Thyroid gland (tissue), 4 donors: ENCODE measurements around the gene ARPC4. TPM values are rescaled to one million over a fixed set of nuclear protein-coding genes. Genes with fewer than 3 reads are reported as not detected.

Experiments used
- DNase-seq, 2 donors: peaks; one replicate each; pipeline ENCODE4 v3.0.0-alpha.2; 2019
- H3K27ac ChIP-seq, 3 donors: fragments of 200-600 bp; sonication (generic); 1 replicate in 2 of 3; 2 replicates in 1 of 3; pipeline ENCODE4 v1.5.1; 2016 to 2019; ENCODE audit warnings: mild to moderate bottlenecking in 1 of 3, moderate library complexity in 1 of 3
- H3K27me3 ChIP-seq: fragments of 200-600 bp; sonication (generic); one replicate; pipeline ENCODE4 v1.5.1; 2019
- H3K36me3 ChIP-seq, 2 donors: fragments of 200-600 bp; sonication (generic); one replicate each; pipeline ENCODE4 v1.5.1; 2016 to 2019
- H3K4me1 ChIP-seq, 2 donors: fragments of 200-600 bp; sonication (generic); one replicate each; pipeline ENCODE4 v1.5.1; 2017 to 2019
- H3K4me3 ChIP-seq, 3 donors: fragments of 200-600 bp; sonication (generic); replicated peaks in 1 of 3; 1 replicate in 2 of 3; 2 replicates in 1 of 3; pipeline ENCODE4 v1.5.1; 2016; ENCODE audit warnings: mild to moderate bottlenecking in 1 of 3
- H3K9me3 ChIP-seq: fragments of 200-600 bp; sonication (generic); one replicate; pipeline ENCODE4 v1.5.1; 2017
- POLR2A ChIP-seq, 2 donors: fragments of 450-650 bp; IDR thresholded peaks; one replicate each; pipeline ENCODE4 v1.6.1; 2017; ENCODE audit warnings: antibody characterized with exemption in 2 of 2, mild to moderate bottlenecking in 2 of 2, moderate library complexity in 1 of 2
- whole genome bisulfite sequencing, 2 donors: methylation state at CpG; one replicate each; pipeline ENCODE4 v1.1.5; 2017; 5-methylcytosine and 5-hydroxymethylcytosine counted together
- intact Hi-C: fragments of 100-400 bp; cut with DNase I; formaldehyde crosslinking; loops from one replicate; pipeline ENCODE4 v1.15.1; 2023
- total RNA-seq, 4 donors: library from RNA; depleted of rRNA; stranded (reverse); fragments of >200 nt; gene quantifications; one replicate each; pipeline ENCODE4 v1.2.3, GENCODE V29; 2016
- TF ChIP-seq, protein P1 (sequence below), 6 experiments: fragments of 200-600 bp in 3 of 6; fragments of 450-650 bp in 3 of 6; sonication (generic) in 3 of 6; IDR thresholded peaks; one replicate each; pipeline ENCODE4 v1.5.1; 2016 to 2019; ENCODE audit warnings: antibody characterized with exemption in 6 of 6, mild to moderate bottlenecking in 2 of 6, inconsistent platforms in 1 of 6, moderate library complexity in 1 of 6

The ARPC4 gene
- total RNA-seq, 4 donors from 2014 or later = 155 to 232 (median 187) TPM

GRCh38 chr3:9762871-9763270 lies 30.0 kb upstream of the ARPC4 start:
- intact Hi-C loops = no loop called here
- Histone ChIP-seq H3K4me1 (peaks cover 6 to 19% of the 10 kb centered on the region in 2 donors), H3K4me3 (no peak overlapping the region), H3K27me3 (no peaks in the 10 kb centered on the region), H3K36me3 (peaks cover 10 to 18% of the 10 kb centered on the region in 2 donors), H3K27ac (no peak overlapping the region), H3K9me3 (no peaks in the 10 kb centered on the region)
- 89 to 90% methylated on average over 7 to 8 of the region's 8 CpGs for WGBS, 2 donors
- no peak for DNase-seq
- TF ChIP-seq, protein P1, sequence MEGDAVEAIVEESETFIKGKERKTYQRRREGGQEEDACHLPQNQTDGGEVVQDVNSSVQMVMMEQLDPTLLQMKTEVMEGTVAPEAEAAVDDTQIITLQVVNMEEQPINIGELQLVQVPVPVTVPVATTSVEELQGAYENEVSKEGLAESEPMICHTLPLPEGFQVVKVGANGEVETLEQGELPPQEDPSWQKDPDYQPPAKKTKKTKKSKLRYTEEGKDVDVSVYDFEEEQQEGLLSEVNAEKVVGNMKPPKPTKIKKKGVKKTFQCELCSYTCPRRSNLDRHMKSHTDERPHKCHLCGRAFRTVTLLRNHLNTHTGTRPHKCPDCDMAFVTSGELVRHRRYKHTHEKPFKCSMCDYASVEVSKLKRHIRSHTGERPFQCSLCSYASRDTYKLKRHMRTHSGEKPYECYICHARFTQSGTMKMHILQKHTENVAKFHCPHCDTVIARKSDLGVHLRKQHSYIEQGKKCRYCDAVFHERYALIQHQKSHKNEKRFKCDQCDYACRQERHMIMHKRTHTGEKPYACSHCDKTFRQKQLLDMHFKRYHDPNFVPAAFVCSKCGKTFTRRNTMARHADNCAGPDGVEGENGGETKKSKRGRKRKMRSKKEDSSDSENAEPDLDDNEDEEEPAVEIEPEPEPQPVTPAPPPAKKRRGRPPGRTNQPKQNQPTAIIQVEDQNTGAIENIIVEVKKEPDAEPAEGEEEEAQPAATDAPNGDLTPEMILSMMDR (IDR thresholded peaks at IDR 0.05) = no peak
- TF ChIP-seq POLR2A (IDR thresholded peaks at IDR 0.05) = no peak

DNA sequence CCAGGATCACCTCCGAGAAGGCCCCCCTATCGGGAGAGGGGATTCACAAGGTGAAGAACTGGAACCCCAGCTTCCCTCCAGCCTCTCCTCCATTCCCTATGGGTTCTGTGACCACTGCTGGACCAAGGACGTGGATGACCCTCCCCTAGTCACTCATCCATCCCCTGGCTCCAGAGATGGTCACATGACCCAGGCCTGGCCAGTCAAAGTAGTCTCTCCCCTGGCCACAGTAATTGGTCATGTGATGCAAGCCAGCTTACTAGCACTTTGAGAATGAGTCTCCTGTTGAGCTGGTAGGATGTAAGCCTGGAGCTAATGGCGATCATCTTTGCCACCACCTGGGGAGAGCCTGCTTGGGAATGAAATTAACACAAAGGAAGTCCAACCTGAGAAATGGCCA lies 27.0 kb upstream of the ARPC4 start:
- no peak overlapping the region for H3K4me3 ChIP-seq
- no peaks in the 10 kb centered on the region for H3K36me3 ChIP-seq
- peak; percentile 18 to 25 for DNase-seq
- 76 to 80% methylated on average over 4 of the region's 4 CpGs for WGBS, 2 donors
- TF ChIP-seq, protein P1 (IDR thresholded peaks at IDR 0.05) = no peak
- TF ChIP-seq POLR2A (IDR thresholded peaks at IDR 0.05) = no peak
- H3K4me1 ChIP-seq = peaks cover 22 to 45% of the 10 kb centered on the region in 2 donors
- H3K27me3 ChIP-seq = no peaks in the 10 kb centered on the region
- no peaks in the 10 kb centered on the region for H3K9me3 ChIP-seq
- intact Hi-C loops = no loop called here
- no peak overlapping the region for H3K27ac ChIP-seq

DNA sequence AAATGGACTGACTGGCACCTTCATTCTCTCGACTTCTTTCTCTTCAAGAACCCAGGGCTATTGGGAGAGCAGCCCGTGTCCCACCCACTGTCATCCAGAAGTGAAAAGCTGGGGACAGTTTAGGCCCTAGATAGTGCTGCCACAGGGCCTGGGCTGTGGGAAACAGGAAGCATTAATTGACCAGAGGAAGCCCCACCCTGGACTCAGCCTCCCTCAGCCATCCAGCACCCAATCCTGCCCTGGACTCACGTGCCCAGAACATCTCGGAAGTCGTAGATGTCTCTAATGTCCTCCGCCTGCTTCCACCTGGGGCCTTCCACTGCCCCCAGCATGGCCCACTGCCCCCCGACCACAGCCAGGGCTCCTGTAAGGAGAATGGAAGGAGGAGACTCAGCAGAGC lies 25.5 kb upstream of the ARPC4 start:
- intact Hi-C loops = no loop called here
- no peaks in the 10 kb centered on the region for H3K36me3 ChIP-seq
- TF ChIP-seq POLR2A (IDR thresholded peaks at IDR 0.05) = no peak
- TF ChIP-seq, protein P1 (IDR thresholded peaks at IDR 0.05) = no peak
- no peaks in the 10 kb centered on the region for H3K9me3 ChIP-seq
- 86 to 89% methylated on average over 7 of the region's 7 CpGs for WGBS, 2 donors
- DNase-seq = peak in 1 of 2 donors; percentile 8
- no peak overlapping the region for H3K4me3 ChIP-seq
- no peaks in the 10 kb centered on the region for H3K27me3 ChIP-seq
- peaks cover 22 to 47% of the 10 kb centered on the region in 2 donors for H3K4me1 ChIP-seq
- H3K27ac ChIP-seq = peak overlapping the region in 2 of 3 donors; percentile 23 to 44

DNA sequence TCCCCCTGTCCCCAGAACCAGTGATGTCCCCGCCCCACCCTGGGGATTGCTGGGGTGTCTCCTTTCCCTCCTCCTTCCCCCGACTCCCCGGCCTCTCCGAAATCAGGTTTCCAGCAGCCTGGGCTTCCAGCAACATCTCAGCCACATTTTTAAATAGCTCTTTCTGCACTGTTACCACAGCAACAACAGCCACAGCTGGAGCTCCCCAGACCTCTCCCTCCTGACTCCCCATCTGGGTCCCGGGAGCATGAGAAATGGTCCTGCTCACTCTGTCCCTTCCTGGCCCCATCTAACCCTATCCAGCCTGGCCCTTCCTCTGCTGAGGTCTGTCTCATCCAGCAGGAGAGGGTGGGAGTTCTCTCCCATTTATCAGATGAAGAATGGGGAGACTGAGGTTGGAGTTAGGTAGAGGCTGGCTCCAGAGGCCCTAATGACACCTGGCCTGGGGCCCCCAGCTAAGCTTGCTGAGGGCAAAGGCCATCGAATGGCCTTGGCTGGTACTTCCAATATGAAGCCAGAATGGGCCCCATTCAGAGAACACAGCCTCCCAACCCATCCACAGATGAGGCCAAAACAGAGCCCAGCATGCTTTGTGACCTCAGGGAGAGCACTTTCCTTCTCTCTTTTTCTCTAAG lies 24.6 kb upstream of the ARPC4 start:
- TF ChIP-seq POLR2A (IDR thresholded peaks at IDR 0.05) = no peak
- TF ChIP-seq, protein P1 (IDR thresholded peaks at IDR 0.05) = no peak
- Histone ChIP-seq H3K27me3 (no peaks in the 10 kb centered on the region), H3K4me3 (no peak overlapping the region), H3K4me1 (peaks cover 22 to 47% of the 10 kb centered on the region in 2 donors), H3K36me3 (no peaks in the 10 kb centered on the region), H3K27ac (peak overlapping the region in 2 of 3 donors; percentile 8 to 91), H3K9me3 (no peaks in the 10 kb centered on the region)
- WGBS, 2 donors = 78 to 83% methylated on average over 6 of the region's 6 CpGs
- intact Hi-C loops = no loop called here
- no peak for DNase-seq

GRCh38 chr3:9769012-9769411 lies 23.9 kb upstream of the ARPC4 start:
- no peak for TF ChIP-seq POLR2A (IDR thresholded peaks at IDR 0.05)
- TF ChIP-seq, protein P1 (IDR thresholded peaks at IDR 0.05) = no peak
- no peak for DNase-seq
- Histone ChIP-seq H3K4me3 (peak overlapping the region in 2 of 3 donors; percentile 66 to 74), H3K9me3 (no peaks in the 10 kb centered on the region), H3K27me3 (no peaks in the 10 kb centered on the region), H3K4me1 (peaks cover 22 to 47% of the 10 kb centered on the region in 2 donors), H3K27ac (peak overlapping the region; percentile 78 to 91 (median 83)), H3K36me3 (no peaks in the 10 kb centered on the region)
- intact Hi-C loops = no loop called here
- 68 to 74% methylated on average over 5 of the region's 5 CpGs for WGBS, 2 donors
